GM18499 (cell line): ENCODE data around the gene THRAP3.
"Not testable (repeated sequence)": the region's sequence is repeated elsewhere in the genome, so short reads cannot be mapped to it uniquely, and the experiment has no call there.

ENCODE experiments used
- ATAC-seq: cut with Tn5 transposase; IDR thresholded peaks from one replicate; pipeline ENCODE4 v1.9.1; 2021; ENCODE audit warnings: moderate number of reproducible peaks; ENCODE audit not compliant: insufficient read depth, unreplicated experiment

The THRAP3 gene

DNA sequence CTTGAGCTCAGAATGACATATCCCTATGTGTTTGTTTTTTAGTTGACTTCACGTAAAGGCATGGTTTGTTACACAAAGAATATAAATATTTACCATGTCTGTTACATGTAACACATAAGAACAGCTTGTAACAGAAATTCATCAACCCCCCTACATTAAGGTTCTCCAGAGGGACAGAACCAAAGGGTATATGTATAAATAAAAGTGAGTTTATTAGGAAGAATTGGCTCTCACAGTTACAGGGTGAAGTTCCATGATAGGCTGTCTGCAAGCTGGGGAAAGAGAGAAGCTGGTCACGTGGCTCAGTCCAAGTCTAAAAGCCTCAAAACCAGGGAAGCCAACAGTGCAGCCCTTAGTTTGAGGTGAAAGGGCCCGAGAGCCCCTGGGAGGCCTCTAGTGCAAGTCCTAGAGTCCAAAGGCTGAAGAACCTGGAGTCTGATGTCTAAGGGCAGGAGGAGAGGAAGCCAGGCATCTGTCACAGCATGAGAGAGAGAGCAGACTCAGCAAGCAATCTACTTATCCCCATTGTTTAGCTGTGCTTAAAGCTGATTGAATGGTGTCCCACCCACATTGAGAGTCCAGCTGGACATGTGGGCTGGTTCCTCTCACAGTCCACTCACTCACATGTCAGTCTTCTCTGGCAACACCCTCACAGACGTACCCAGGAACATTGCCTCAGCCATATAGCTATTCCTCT lies 15.8 kb downstream of the THRAP3 start:
- no peak for ATAC-seq

DNA sequence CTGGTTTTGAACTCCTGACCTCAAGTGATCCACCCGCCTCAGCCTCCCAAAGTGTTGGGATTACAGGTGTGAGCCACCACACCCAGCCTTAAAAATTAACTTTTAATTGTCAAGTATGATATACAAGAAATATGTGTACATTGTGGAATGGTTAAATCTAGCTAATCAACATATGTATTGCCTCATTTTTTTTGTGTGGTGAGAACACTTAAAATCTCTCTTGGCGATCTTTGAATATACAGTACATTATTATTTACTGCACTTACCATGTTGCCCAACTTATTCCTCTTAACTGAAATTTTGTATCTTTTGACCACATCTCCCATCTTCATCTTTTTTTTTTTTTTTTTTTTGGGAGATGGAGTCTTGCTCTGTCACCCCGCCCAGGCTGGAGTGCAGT lies 23.3 kb downstream of the THRAP3 start:
- no peak for ATAC-seq

DNA sequence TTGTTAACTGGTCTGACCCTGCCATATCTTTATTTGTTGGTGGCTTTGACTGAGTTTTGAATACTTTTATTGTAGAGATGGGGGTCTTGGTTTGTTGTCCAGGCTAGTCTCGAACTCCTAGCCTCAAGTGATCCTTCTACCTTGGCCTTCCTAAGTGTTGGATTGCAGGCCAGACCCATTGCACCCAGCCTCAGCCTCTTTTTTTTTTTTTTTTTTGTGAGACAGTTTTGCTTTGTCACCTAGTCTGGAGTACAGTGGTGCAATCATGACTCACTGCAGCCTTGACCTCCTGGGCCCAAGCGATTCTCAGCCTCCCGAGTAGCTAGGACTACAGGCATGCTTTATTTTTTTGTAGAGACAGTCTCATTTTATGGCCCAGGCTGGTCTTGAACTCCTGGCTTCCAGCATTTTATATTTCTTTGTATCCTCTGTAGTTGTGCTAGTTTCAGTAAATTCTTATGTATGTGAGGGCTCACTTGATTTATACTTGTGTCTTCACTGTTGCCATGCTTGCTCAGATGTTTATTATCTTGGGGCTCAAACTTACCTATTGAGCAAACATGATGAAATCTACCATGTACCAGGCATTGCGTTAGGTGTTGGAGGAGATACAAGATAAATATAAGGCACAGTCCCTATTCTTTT lies 24.1 kb downstream of the THRAP3 start:
- no peak for ATAC-seq

DNA sequence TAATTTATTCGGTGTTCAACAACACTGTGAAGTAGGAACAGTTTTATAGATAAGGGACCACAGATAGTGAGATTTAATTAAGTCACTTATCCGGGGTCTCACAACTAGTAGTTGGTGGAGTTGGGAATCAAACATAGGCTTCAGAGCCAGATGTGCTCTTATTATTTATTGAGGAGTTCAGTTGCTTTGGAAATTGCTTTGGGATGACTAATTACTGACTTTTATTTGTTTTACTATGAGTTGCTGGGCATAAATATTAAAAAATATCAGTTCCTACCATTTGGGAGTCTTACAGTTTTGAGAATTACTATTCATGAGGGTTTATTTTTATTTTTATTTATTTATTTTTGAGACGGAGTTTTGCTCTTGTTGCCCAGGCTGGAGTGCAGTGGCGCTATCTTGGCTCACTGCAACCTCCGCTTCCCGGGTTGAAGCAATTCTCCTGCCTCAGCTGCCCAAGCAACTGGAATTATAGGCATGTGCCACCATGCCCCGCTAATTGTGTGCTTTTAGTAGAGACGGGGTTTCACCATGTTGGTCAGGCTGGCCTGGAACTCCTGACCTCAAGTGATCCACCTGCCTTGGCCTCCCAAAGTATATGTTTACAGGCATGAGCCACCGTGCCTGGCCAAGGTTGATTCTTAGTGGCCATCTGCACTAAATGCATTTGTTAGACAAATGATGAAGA lies 27.7 kb downstream of the THRAP3 start:
- no peak for ATAC-seq

DNA sequence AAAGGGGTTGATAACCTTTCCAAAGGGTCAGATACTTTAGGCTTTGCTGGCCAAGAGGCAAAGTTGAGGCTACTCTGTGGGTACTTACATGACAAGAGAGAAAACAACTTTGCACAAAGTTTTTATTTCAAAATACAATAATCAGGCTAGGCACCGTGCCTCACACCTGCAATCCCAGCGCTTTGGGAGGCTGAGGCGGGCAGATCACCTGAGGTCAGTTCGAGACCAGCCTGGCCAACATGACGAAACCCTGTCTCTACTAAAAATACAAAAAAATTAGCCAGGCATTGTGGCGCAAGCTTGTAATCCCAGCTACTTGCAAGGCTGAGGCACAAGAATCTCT lies 28.2 kb downstream of the THRAP3 start:
- ATAC-seq, result not testable (repeated sequence)

DNA sequence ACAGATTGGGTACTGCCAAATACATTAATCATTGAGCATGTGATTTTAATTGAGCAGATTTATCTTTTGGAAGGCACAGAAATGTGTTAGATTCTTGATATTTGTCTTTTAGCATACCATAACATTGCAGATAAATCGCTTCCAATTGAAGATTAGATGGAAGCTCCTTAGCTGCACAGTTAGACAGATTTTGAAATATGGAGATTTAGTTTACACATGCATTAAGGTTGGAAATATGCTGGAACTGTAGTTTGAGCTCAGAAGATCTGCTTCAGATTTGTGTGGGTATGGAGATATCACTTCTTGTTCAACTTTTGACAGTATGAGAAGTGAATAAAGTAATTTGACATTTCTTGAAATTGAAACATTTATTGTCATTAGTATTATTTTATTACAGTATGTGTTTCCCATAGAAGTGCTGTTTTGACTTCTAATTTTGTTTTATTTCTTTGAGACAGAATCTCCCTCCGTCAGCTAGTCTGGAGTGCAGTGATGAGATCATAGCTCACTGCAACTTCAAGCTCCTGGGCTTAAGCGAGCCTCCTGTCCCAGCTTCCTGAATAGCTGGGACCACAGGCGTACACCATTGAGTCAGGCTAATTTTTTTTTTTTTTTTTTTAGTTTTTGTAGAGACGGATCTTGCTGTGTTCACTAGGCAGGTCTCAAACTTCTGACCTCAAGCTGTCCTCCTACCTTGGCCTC lies 29.1 kb downstream of the THRAP3 start:
- no peak for ATAC-seq

DNA sequence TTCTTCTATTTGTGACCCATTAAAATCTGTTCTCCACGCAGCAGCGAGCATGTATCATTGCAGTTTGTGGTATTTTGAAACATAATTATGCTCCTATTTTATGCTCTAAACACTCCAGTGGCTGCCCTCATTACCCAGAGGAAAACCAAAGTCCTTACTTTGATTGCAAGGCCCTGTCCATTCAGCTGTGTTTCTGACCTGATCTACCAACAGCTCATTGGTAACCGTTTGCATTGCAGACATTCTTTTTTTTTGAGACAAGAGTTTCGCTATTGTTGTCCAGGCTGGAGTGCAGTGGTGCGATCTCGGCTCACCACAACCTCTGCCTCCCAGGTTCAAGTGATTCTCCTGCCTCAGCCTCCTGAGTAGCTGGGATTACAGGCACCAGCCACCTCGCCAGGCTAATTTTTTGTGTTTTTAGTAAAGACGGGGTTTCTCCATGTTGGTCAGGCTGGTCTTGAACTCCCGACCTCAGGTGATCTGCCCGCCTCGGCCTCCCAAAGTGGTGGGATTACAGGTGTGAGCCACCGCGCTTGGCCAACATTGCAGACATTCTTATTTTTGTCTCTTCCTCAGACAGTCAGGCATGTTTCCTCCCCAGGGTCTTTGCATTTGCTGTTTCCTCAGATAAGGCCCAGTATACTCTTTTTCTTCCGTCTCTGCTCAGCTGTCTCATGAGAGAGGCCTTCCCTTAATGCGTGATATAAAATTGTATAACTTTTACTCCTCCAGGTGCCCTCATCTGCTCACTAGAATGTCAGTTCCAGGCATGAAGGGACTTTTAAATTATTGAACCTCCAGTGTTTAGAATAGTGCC lies 32.5 kb downstream of the THRAP3 start:
- no peak for ATAC-seq

DNA sequence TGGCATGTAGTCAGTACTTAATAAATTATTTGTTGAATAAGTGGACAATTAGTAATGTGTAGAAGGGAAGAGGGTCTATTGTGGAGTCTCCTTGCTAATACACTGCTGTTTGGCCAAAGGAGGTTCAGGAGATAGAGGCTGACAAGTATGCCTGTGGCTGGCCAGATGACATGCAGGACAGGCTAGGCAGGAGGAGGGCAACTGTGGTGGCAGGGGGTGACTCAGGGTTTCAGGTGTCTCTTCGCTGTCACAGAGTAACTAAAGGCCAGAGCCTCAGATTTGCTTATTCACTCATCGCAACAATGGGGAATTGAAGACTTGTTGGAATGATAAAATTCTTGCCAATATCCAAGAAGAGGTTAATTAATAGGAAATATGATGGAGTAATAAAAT lies 33.1 kb downstream of the THRAP3 start:
- ATAC-seq, result no peak

DNA sequence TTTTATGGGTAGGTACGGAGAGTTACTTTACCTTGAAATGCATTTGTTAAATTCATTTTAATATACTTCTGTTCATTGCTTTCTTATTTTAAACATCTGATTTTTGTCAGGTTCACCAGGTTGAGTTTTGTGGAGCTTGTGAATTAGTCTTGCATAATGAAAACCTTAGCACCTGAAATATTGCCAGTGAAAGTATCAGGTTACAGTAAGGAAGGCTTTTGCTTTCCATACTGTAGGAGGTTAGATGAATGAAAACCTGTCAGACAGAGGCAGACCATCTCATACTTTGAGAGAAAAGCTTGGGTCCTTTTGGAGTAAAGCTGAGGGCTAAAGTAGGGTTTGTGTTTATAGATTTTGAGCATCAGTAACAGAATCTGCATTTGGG lies 34.7 kb downstream of the THRAP3 start:
- ATAC-seq, result no peak

DNA sequence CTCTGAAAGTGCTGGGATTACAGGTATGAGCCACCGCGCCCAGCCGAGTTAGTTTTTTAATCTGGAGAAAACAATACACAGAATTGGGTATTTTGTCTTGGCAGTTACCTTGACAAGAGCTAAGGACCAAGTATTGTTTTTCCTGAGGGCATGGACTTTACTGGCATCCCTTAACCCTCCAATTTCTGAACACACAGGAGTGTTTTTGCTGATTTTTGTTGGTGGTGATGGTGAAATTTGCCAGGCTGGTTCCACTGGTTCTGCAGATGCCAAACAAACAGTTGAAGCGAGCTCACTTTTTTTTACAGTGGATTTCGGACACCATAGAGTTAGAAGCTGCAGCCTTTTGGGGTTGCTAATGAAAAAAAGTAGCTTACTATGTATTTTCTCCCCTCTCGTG lies 44.7 kb downstream of the THRAP3 start:
- no peak for ATAC-seq

DNA sequence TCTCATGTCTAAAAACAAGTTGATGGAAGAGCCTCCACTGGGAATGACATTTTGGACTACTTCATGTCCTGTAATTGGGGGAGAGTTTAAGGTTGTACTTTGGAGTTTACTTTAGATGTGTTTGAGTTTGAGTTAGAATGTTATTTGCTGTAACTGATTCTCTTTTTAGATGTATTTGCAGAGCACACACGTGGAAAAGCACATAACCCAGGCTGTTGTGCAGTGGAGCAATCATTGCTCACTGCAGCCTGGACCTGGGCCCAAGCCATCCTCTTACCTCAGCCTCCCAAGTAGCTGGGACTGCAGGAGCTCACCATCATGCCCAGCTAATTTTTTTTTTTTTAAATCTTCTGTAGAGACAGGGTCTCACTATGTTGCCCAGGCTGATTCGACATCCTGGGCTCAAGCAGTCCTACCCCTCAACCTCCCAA lies 45.2 kb downstream of the THRAP3 start:
- ATAC-seq, result no peak

DNA sequence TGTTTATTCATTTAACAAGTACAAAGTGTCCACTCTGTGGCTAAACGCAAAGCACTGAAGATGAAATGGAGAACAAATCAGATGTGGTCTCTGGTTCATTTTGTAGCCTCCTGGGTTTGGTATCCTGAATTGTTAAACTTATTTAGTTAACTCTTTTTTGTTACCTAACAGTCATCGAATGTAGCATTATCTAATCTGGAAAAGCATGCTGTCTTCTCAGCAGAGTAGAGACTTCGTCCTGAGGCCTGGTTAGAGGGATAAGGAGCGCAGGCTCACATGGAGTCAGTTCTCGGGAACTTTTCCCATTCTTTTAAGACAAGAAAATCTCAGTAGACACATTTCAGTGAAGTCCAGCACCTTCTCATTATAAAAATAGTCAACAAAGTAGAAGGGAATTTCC lies 48.8 kb downstream of the THRAP3 start:
- no peak for ATAC-seq

DNA sequence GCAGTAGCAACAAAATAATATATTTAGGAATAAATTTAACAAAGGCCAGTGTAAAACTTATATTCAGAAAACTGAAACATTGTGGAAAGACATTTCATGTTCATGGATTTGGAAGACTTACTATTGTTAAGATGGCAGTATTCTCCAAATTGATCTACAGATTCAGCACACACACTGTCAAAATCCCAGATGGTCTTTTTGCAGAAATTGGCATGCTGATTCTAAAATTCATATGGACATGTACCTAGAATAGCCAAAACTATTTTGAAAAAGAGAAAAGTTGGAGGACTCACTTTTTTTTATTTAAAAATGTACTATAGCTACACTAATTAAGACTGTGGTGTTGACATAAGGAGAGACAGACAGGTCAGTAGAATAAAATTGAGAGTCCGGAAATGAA lies 50.0 kb downstream of the THRAP3 start:
- no peak for ATAC-seq

DNA sequence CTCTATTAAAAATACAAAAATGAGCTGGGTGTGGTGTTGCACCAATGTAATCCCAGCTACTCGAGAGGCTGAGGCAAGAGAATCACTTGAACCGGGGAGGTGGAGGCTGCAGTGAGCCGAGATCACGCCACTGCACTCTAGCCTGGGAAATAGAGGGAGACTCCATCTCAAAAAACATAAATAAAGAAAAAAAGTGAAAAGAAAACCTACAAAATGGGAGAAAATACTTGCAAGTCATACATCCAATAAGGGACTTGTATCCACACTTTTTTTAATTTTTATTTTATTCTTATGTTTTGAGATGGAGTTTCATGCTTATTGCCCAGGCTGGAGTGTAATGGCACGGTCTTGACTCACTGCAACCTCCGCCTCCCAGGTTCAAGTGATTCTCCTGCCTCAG lies 52.4 kb downstream of the THRAP3 start:
- ATAC-seq, result no peak

DNA sequence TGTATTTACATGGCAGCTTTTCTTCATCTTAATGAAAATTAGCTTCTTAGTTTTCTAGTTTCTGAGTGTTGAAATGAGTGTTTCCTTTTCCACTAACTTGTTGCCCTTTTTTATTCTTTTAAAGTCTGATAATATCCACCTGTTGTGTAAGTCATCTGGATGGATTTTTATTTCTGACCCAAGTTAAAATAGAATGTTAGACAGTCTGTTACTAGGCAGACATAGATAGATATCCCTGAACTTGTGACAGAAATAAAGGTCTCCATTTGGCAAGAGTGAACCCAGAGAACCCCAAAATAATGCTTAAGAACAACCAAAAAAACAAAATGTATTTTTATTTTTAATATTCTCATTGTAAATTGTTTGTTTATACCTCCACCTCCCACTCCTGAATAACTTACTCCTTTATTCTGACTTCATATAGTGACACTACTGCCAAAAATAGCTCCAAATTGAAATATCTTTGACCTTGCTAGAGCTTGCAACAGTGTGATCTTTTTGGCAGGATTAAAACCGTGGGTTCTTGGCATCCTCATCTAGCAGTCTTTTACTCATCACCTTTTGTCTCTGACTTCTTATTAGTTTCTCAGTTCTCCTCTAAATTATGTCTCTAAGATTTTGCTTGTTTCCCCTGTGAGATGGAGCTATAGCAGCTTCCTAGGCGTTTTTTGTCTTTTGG lies 55.0 kb downstream of the THRAP3 start:
- ATAC-seq, result no peak

DNA sequence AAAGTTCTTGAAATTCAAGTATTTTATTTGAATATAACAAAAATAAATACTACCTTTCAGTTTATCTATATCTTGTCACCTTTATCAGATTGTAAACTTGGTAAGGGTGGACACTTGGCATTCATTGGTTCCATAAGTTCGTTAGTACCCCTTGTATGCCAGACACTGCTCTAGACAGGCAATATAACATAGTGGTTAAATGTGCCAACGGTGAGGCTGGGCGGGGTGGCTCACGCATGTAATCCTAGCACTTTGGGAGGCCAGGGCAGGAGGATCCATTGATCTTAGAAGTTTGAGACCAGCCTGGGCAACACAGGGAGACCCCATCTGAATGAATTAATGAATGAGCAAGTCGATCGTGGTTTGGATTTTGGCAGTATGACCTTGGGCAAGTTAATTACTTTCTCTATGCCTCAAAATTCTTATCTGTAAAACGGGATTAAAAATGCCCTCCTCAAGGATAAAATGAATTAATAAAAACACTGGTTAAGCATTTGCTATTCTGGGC lies 55.6 kb downstream of the THRAP3 start:
- no peak for ATAC-seq

DNA sequence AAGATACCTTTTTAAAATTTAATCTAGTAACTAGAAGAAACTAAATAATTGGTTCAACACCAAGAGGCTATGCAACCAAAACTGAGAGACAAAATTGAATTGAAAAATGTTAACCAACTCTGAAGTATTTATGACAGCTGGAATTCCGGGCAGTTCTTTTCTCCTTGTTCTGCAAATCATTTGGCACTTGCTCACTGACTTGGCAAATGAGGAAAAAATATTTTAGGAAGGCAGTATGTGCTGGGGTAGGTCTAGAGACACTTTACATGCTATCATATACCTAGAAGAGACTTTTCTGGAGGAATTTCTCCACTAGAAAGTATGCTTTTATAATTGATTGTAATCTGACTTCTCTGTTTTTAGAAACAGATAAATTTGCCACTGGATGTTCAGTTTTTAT lies 59.8 kb downstream of the THRAP3 start:
- no peak for ATAC-seq

DNA sequence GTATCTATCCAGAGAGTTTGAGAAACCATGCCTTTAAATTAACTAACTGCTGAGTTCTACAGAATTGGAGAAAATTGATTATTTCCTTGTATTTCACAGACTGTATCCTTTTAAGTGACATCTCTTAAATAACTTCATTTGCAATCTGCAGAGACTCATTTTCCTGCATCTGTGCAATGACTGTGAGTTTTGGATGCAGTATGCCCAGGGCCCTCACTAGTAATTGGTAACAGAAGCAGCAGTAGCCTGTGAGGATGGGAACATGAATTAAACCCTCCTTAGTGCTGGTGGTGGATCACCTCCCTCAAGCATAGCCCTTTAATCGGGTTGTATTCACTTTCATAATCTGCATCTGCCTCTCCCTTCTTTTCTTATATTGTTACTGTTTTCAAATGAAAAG lies 60.3 kb downstream of the THRAP3 start:
- ATAC-seq, result no peak

DNA sequence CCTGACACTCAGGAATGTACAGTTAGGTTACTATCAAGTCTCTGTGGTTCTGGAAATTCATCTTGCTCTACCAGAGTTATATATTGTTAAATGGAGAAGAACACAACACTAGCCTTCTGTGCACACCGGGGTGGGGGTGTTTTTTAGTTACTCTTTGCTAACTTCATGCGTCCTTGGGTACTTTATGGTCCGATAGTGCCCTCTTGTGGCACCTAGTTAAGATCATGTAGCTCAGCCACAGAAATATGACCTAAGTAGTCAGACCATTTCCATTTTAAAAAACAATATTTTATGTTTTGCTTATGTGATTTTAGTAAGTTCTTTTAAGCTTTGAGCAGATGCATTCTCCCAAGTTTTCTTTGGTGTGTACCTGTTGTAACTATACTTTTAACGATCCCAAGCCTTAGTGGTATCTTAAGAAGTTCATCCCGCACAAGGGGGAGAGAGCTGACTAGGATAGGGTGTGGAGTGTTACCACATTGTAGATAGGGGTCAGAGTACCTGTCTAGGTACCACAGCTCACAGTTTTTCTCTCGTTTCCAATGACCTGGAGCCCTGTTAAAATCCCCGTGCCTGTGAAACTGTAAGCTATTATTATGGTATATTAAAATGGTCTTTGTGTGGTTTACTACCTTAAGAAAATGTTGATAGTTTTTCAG lies 61.3 kb downstream of the THRAP3 start:
- ATAC-seq, result no peak
